ENCODE measurements around the gene BRD4. TPM values are rescaled to one million over a fixed set of nuclear protein-coding genes. Genes with fewer than 3 reads are reported as not detected.

BRD4 gene
- total RNA-seq, 1 donor = 25.3 TPM

DNA sequence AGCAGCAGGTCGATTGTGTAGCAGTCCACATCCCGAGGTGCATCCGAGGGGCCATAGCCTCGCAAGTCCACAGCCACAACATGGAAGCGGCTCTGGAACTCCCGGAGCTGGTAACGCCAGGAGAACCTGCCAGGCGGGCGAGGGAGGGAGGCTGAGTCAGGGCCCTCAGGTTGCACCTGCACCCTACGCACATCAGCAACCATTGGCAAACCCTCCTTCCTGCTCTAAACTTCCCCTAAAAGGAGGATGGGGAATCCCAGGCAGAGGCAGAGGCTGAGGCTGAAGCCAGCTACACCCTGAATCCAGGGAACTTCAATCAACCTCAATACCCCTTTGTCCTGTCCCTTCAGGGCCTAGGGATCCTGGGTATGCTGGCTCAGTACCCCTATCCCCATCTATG lies 101.1 kb downstream of the BRD4 start:
- DNase-seq (ENCODE audit: low read depth) = no peak
- H3K4me3 ChIP-seq (ENCODE audit: low read depth, low read length) = no peak overlapping the region
- TF ChIP-seq, protein P1, sequence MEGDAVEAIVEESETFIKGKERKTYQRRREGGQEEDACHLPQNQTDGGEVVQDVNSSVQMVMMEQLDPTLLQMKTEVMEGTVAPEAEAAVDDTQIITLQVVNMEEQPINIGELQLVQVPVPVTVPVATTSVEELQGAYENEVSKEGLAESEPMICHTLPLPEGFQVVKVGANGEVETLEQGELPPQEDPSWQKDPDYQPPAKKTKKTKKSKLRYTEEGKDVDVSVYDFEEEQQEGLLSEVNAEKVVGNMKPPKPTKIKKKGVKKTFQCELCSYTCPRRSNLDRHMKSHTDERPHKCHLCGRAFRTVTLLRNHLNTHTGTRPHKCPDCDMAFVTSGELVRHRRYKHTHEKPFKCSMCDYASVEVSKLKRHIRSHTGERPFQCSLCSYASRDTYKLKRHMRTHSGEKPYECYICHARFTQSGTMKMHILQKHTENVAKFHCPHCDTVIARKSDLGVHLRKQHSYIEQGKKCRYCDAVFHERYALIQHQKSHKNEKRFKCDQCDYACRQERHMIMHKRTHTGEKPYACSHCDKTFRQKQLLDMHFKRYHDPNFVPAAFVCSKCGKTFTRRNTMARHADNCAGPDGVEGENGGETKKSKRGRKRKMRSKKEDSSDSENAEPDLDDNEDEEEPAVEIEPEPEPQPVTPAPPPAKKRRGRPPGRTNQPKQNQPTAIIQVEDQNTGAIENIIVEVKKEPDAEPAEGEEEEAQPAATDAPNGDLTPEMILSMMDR (IDR thresholded peaks at IDR 0.05; ENCODE audit: insufficient read depth, low read length) = no peak

DNA sequence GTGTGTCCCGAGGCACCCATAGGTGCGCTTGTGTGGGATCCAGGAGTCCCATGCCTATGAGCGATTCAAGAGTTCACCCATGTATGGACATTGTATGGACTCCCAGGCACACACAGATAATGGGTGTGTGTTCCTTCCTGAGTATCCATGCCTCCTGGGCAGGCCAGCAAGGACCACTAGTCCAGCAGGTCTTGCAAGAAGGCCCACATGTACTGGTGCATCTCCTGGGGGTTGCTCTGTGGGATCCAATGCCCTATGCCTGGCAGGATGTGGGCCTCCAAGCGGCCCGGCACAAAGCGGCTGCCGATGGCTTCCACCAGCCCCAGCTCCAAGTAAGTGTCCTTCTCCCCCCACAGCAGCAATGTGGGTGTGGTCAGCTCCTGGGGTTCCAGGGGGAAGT lies 105.1 kb downstream of the BRD4 start:
- no peak for DNase-seq (ENCODE audit: low read depth)
- TF ChIP-seq, protein P1 (IDR thresholded peaks at IDR 0.05; ENCODE audit: insufficient read depth, low read length) = no peak
- no peak overlapping the region for H3K4me3 ChIP-seq (ENCODE audit: low read depth, low read length)

DNA sequence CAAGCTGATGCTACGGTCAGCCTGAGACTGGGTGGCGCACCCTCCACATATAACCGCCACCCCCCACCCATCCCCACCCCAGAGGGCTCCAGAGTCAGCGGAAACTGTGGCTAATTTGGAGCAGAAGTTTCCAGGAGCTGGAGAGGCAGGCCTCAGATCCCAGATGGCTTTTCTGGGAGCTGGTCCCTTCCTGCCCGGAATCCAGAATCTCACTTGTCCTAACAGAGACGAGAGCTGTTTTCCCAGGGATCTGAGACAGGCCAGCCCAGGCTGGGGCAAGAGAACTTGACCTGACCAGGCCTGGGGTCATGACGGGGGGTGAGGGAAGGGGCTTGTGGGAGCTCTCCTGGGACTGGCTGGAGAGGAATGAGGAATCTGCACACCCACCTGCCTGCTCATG lies 106.6 kb downstream of the BRD4 start:
- no peak for DNase-seq (ENCODE audit: low read depth)
- H3K4me3 ChIP-seq (ENCODE audit: low read depth, low read length) = no peak overlapping the region
- TF ChIP-seq, protein P1 (IDR thresholded peaks at IDR 0.05; ENCODE audit: insufficient read depth, low read length) = no peak

DNA sequence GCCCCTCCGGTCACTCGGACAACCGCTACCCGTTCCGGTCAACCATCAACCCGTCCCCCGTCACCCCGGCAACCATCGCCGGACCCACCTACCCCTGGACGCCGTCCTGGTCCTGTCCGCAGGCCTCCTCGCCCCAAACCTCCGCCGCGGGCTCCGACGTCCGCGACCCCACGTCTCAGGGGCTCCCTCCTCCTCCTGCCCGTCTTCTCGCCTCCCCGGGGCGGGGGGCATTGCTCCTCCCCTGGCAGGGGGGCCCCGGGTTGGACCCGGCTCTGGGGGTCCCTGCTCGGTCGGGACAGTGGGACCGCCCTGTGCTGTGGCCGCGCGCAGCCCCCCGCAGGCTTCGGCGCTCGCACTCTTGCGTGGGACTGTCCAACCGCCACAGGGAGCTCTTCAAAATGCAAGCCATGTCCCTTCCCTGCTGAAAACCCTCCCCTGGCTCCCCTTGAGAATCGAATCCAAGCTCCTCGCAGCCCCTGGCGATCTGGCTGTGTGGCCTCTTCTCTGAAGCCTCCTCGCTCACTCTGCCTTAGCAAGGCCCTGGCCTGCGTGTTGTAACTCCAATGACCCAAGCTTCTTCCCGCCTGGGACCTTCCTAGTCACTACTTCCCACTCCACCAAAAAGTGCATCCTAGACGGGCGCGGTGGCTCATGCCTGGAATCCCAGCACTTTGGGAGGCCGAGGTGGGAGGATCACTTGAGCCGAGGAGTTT lies 108.5 kb downstream of the BRD4 start:
- H3K4me3 ChIP-seq (ENCODE audit: low read depth, low read length) = peak overlapping the region; percentile 75
- TF ChIP-seq, protein P1 (IDR thresholded peaks at IDR 0.05; ENCODE audit: insufficient read depth, low read length) = no peak
- no peak for DNase-seq (ENCODE audit: low read depth)

DNA sequence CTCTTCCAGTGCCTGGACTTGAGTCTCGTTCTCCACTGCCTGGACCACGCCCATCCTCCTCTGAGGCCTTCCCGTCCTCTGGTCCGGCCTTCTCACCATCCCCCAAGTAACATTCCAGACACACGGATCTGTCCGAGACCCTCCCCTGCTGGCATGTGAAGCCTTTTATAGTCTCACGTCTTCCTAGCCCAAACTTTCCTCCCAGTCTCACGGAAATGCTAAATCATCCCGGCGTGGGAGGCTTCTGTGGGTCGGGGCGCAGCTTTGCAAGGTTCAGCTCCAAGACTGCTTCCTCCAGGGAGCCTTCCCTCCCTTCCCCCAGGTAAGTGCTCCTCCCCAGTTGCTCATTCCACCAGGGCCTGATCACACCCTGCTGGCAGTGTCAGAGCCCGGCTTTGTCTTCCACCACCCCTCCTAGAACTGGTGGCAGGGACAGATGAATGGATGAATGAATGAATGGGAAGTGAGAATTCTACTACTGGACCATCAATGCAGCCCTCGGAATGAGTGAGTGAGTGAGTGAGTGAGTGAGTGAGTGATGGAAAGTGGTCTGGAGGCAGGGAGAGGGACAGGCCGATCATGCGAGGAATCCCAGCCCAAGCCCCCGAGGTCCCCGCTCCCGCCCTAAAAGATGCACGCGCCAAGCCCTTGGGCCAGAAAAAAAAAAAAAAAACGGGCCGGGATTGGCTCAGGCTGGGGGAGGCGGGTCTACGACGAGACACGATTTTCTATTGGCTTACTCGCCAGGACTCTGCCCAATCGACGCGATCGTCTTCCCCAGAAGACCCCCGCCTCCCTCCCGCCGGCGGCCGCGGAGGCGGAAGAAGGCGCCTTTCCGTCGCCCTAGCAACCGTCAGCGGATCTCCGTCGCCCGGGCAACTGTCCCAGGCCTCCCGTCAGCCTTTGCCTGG lies 109.3 kb downstream of the BRD4 start:
- TF ChIP-seq, protein P1 (IDR thresholded peaks at IDR 0.05; ENCODE audit: insufficient read depth, low read length) = no peak
- peak overlapping the region; percentile 75 for H3K4me3 ChIP-seq (ENCODE audit: low read depth, low read length)
- peak; percentile 93 for DNase-seq (ENCODE audit: low read depth)

DNA sequence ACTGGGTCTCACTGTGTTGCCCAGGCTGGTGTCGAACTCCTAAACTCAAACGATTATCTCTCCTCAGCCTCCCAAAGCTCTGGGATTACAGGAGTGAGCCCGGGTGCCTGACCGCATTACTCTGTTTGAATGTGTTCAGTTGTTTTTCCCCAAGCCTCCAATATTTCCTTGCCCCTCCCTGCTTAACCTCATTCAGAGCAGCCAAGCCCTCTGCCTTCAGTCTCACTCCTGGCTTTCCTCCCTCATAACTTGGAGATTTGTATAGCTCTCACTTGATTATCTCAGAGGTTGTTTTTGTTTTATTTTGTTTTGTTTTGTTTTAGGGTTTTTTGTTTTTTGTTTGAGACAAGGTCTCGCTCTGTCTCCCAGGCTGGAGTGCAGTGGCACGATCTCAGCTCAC lies 111.5 kb downstream of the BRD4 start:
- peak; percentile 36 for DNase-seq (ENCODE audit: low read depth)
- TF ChIP-seq, protein P1 (IDR thresholded peaks at IDR 0.05; ENCODE audit: insufficient read depth, low read length) = no peak
- H3K4me3 ChIP-seq (ENCODE audit: low read depth, low read length) = no peak overlapping the region
